ENCODE results near the gene FMNL3. TPM values are rescaled to one million over a fixed set of nuclear protein-coding genes. Genes with fewer than 3 reads are reported as not detected.

The FMNL3 gene
- total RNA-seq, 2 experiments from 2014 or later, result 31.2 to 31.9 TPM

GRCh38 chr12:49626169-49626835 is 80.9 kb downstream of the FMNL3 start:
- POLR2A ChIA-PET, result no interaction called here
- intact Hi-C loops (cut with micrococcal nuclease), result no loop called here

GRCh38 chr12:49624921-49625577 is 82.2 kb downstream of the FMNL3 start:
- CTCF ChIA-PET, result interaction anchor here (0.7 to 5.5 kb wide), 8 partner anchors 11 to 266 kb away, joined by 3 to 40 read pairs (median 4); partner anchors contain the start of gene TMBIM6
- H3K4me1 Mint-ChIP-seq (ENCODE audit: low read depth), result peaks cover 20% of the 10 kb centered on the region
- no peak overlapping the region for H3K4me3 Mint-ChIP-seq
- no peak for DNase-seq
- no peak overlapping the region for H3K27ac Mint-ChIP-seq
- no peaks in the 10 kb centered on the region for H3K9me3 Mint-ChIP-seq
- POLR2A ChIA-PET, result no interaction called here
- no peaks in the 10 kb centered on the region for H3K36me3 Mint-ChIP-seq
- no peaks in the 10 kb centered on the region for H3K27me3 Mint-ChIP-seq
- intact Hi-C loops (cut with micrococcal nuclease), result loop anchor here (5.0 kb wide), 2 partner anchors 43 to 258 kb away; partner anchors contain the start of gene SPATS2

More at GRCh38 chr12:49626169-49626835, 80.9 kb downstream of the FMNL3 start:
- peaks cover 17% of the 10 kb centered on the region for H3K4me1 Mint-ChIP-seq (ENCODE audit: low read depth)
- CTCF ChIA-PET, result interaction anchor here (0.8 to 5.5 kb wide), 3 partner anchors 10 to 136 kb away, joined by 4 to 40 read pairs (median 9); partner anchors contain the start of gene TMBIM6
- H3K27ac Mint-ChIP-seq, result no peak overlapping the region
- H3K27me3 Mint-ChIP-seq, result no peaks in the 10 kb centered on the region
- no peaks in the 10 kb centered on the region for H3K36me3 Mint-ChIP-seq
- peak; percentile 41 for DNase-seq
- no peak overlapping the region for H3K4me3 Mint-ChIP-seq
- no peaks in the 10 kb centered on the region for H3K9me3 Mint-ChIP-seq

- peak; percentile 91 for DNase-seq
- intact Hi-C loops (cut with micrococcal nuclease), result loop anchor here (2.0 to 5.0 kb wide), 4 partner anchors 39 to 359 kb away; partner anchors contain the start of genes SPATS2 and TUBA1C
- H3K4me3 Mint-ChIP-seq, result peak within 1 kb of the TSS; percentile 78
- H3K27me3 Mint-ChIP-seq, result peaks cover 3% of the 10 kb centered on the region
- no peaks in the 10 kb centered on the region for H3K36me3 Mint-ChIP-seq
- peaks cover 20% of the 10 kb centered on the region for H3K4me1 Mint-ChIP-seq (ENCODE audit: low read depth)
- POLR2A ChIA-PET, result interaction anchor here (0.6 to 2.2 kb wide), 6 partner anchors 42 to 356 kb away, joined by 3 to 11 read pairs (median 6); partner anchors contain the start of genes SPATS2 and TMBIM6
- peak within 1 kb of the TSS; percentile 73 for H3K27ac Mint-ChIP-seq
- no peaks in the 10 kb centered on the region for H3K9me3 Mint-ChIP-seq
- CTCF ChIA-PET, result interaction anchor here (0.6 to 5.5 kb wide), 19 partner anchors 13 to 281 kb away, joined by 3 to 40 read pairs (median 4); partner anchors contain the start of genes FAM186B, FMNL3, MCRS1 and TMBIM6
These were observed 83.9 kb downstream of the FMNL3 start, which contains the start of gene PRPF40B for GRCh38 chr12:49623142-49623904. Gene PRPF40B (plus strand): TSS chr12:49623561. CDS start chr12:49623591, 30 bp downstream.

DNA sequence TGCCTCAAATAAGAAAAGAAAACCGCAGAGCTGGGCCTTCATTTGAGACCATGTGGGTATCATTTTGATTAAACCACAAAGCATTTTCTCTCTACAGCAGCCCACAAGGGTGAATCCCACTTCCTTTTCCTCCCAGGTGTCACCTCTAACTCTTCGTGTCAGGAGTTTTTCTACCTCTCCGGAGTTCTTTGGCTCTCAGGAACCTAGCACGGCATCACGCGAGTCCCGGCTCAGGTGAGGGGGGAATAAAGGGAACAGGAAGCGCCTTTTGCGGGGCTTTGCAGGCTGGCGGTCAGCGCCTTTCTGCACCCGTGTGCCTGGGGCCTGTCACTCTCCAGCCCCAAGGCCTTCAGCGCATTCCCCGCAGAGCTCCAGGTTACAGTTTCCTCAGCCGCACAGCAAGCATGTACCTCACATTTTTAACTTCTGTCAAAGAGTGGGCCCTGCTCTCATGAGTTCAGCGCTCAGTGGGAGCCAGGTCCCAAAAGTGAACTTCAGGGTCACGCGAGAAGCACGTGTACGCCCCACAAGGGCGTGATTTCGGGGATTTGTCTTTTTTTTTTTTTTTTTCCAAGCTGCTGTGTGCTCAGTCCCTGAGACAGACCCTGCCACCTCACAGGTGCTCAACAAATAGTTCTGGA is 84.6 kb downstream of the FMNL3 start:
- Mint-ChIP-seq H3K27me3 (peaks cover 3% of the 10 kb centered on the region), H3K4me3 (peak overlapping the region; percentile 78), H3K36me3 (no peaks in the 10 kb centered on the region), H3K9me3 (no peaks in the 10 kb centered on the region), H3K27ac (peak overlapping the region; percentile 73), H3K4me1 (ENCODE audit: low read depth) (peaks cover 20% of the 10 kb centered on the region)
- ChIA-PET CTCF (interaction anchor here (0.6 to 5.5 kb wide), 18 partner anchors 14 to 264 kb away, joined by 3 to 40 read pairs (median 5); partner anchors contain the start of genes FAM186B, FMNL3, MCRS1 and TMBIM6), POLR2A (interaction anchor here (0.6 to 2.2 kb wide), 6 partner anchors 43 to 355 kb away, joined by 3 to 11 read pairs (median 6); partner anchors contain the start of genes SPATS2 and TMBIM6)
- peak; percentile 74 for DNase-seq
- intact Hi-C loops (cut with micrococcal nuclease), result loop anchor here (1.0 to 5.0 kb wide), 6 partner anchors 40 to 358 kb away; partner anchors contain the start of genes MCRS1, SPATS2 and TUBA1C

DNA sequence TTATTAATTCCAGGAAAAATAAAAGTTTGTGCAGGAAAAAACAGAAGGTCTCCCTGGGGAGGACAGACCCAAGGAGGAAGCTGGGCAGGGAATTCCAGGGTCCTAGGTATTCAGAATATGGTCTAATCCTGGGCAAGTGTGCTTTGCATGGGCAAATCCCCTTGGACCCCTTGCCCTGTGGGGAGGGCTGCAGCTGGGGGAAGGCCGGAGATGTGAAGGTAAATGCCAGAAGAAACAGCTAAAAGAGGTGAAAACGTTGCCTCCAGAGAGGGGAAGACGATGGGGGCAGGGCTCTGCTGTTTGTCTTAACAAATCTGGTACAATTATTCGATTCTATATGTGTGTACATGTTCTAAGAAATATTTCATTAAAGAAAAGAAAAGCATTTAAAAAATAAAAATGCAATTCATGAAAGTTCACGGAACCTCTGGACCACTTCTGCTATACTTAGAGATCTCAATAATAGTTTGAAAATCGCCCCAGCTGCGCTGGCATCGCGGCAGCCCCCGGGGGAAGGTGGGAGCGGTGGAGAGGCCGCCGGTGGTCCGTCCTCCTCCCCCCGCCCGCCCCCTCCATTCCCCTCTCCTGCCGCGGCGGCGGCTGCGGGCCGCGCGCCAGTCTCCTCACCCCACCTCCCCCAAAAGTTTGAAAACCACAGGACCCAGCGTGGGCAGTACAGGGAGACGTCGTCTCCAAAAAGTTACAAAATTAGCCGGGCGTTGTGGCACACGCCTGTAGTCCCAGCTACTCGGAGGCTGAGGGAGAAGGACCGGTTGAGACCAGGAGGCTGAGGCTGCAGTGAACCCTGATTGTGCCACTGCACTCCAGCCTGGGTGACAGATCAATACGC is 85.3 kb downstream of the FMNL3 start:
- Mint-ChIP-seq H3K36me3 (no peaks in the 10 kb centered on the region), H3K27ac (peak overlapping the region; percentile 73), H3K4me1 (ENCODE audit: low read depth) (peaks cover 20% of the 10 kb centered on the region), H3K4me3 (peak overlapping the region; percentile 78), H3K9me3 (no peaks in the 10 kb centered on the region), H3K27me3 (peaks cover 4% of the 10 kb centered on the region)
- ChIA-PET CTCF (interaction anchor here (0.5 to 5.5 kb wide), 10 partner anchors 15 to 263 kb away, joined by 3 to 40 read pairs (median 4); partner anchors contain the start of genes FMNL3, MCRS1 and TMBIM6), POLR2A (interaction anchor here (0.8 to 2.2 kb wide), 3 partner anchors 27 to 120 kb away, joined by 3 to 11 read pairs (median 11); partner anchors contain the start of gene TMBIM6)
- intact Hi-C loops (cut with micrococcal nuclease), result loop anchor here (1.0 to 5.0 kb wide), 6 partner anchors 40 to 357 kb away; partner anchors contain the start of genes MCRS1, SPATS2 and TUBA1C
- DNase-seq, result no peak

DNA sequence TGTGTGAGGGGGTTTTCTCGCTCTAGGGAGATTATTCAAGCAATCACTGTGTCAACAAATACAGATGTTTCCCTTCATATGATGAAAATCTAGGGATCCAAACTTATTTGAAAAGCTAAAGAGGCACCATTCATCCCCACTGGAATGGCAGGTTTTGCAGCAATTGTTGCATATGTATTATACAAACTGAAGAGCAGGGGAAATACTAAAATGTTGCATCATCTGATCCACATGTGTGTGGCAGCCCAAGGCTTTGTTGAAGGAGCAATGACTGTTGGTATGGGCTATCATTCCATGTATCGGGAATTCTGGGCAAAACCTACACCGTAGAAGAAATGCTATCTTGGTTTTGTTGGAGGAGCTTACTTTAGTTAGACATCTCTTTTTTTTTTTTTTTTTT is 87.9 kb downstream of the FMNL3 start:
- H3K27ac Mint-ChIP-seq, result no peak overlapping the region
- POLR2A ChIA-PET, result interaction anchor here (0.9 kb wide), 1 partner anchor 252 kb away, joined by 4 read pairs; the partner anchor contains the start of gene SPATS2
- no peak overlapping the region for H3K4me3 Mint-ChIP-seq
- CTCF ChIA-PET, result no interaction called here
- no peak for DNase-seq
- intact Hi-C loops (cut with micrococcal nuclease), result no loop called here
- H3K27me3 Mint-ChIP-seq, result peaks cover 4% of the 10 kb centered on the region
- H3K9me3 Mint-ChIP-seq, result no peaks in the 10 kb centered on the region
- no peaks in the 10 kb centered on the region for H3K36me3 Mint-ChIP-seq
- peaks cover 18% of the 10 kb centered on the region for H3K4me1 Mint-ChIP-seq (ENCODE audit: low read depth)

GRCh38 chr12:49618576-49618975 is 88.6 kb downstream of the FMNL3 start:
- H3K4me3 Mint-ChIP-seq, result no peak overlapping the region
- CTCF ChIA-PET, result interaction anchor here (0.6 to 1.8 kb wide), 2 partner anchors 38 to 119 kb away, joined by 4 to 5 read pairs; no protein-coding TSS in a partner anchor
- peaks cover 13% of the 10 kb centered on the region for H3K4me1 Mint-ChIP-seq (ENCODE audit: low read depth)
- intact Hi-C loops (cut with micrococcal nuclease), result no loop called here
- H3K27ac Mint-ChIP-seq, result no peak overlapping the region
- H3K27me3 Mint-ChIP-seq, result peaks cover 4% of the 10 kb centered on the region
- no peaks in the 10 kb centered on the region for H3K9me3 Mint-ChIP-seq
- DNase-seq, result no peak
- POLR2A ChIA-PET, result no interaction called here
- no peaks in the 10 kb centered on the region for H3K36me3 Mint-ChIP-seq

- no peak for DNase-seq
- no peaks in the 10 kb centered on the region for H3K9me3 Mint-ChIP-seq
- intact Hi-C loops (cut with micrococcal nuclease), result no loop called here
- peaks cover 6% of the 10 kb centered on the region for H3K27me3 Mint-ChIP-seq
- no peak overlapping the region for H3K4me3 Mint-ChIP-seq
- peaks cover 5% of the 10 kb centered on the region for H3K4me1 Mint-ChIP-seq (ENCODE audit: low read depth)
- H3K36me3 Mint-ChIP-seq, result no peaks in the 10 kb centered on the region
- no peak overlapping the region for H3K27ac Mint-ChIP-seq
- ChIA-PET CTCF (interaction anchor here (0.6 kb wide), 1 partner anchor 106 kb away, joined by 3 read pairs; no protein-coding TSS in a partner anchor), POLR2A (no interaction called here)
These were observed 90.5 kb downstream of the FMNL3 start for GRCh38 chr12:49616533-49617219.

DNA sequence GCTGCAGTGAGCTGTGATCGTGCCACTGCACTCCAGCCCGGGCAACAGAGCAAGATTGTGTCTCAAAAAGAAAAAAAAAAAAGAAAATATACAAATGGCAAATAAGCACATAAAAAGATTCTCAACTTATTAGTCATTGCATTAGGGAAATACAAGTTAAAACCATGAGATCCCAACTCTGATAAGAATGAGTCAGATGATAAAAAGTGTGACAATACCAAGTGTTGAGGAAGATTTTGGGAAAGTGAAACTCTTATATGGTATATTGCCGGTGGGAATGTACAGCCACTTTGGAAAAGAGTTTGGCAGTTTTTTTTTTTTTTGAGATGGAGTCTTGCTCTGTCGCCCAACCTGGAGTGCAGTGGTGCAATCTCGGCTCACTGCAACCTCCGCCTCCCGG is 91.5 kb downstream of the FMNL3 start:
- no peaks in the 10 kb centered on the region for H3K4me1 Mint-ChIP-seq (ENCODE audit: low read depth)
- H3K9me3 Mint-ChIP-seq, result no peaks in the 10 kb centered on the region
- H3K27ac Mint-ChIP-seq, result no peak overlapping the region
- ChIA-PET POLR2A (no interaction called here), CTCF (no interaction called here)
- intact Hi-C loops (cut with micrococcal nuclease), result no loop called here
- H3K27me3 Mint-ChIP-seq, result peaks cover 6% of the 10 kb centered on the region
- H3K36me3 Mint-ChIP-seq, result no peaks in the 10 kb centered on the region
- H3K4me3 Mint-ChIP-seq, result no peak overlapping the region
- DNase-seq, result no peak

GRCh38 chr12:49612210-49612609 is 95.0 kb downstream of the FMNL3 start:
- Mint-ChIP-seq H3K27me3 (peaks cover 3% of the 10 kb centered on the region), H3K36me3 (no peaks in the 10 kb centered on the region), H3K4me1 (ENCODE audit: low read depth) (no peaks in the 10 kb centered on the region), H3K27ac (no peak overlapping the region), H3K4me3 (no peak overlapping the region), H3K9me3 (peaks cover 4% of the 10 kb centered on the region)
- ChIA-PET CTCF (interaction anchor here (0.7 to 1.2 kb wide), 2 partner anchors 98 to 108 kb away, joined by 3 read pairs; no protein-coding TSS in a partner anchor), POLR2A (interaction anchor here (0.7 kb wide), 1 partner anchor 9 kb away, joined by 3 read pairs; no protein-coding TSS in a partner anchor)
- intact Hi-C loops (cut with micrococcal nuclease), result no loop called here
- no peak for DNase-seq

All from activated CD4-positive, alpha-beta memory T cell treated with anti-CD3 and anti-CD28 coated beads for 36 hours (primary cell).